NCI-H1048 (cell line): ENCODE results near the gene POLR2A.

Experiments used
- DNase-seq: peaks from one replicate; lab custom pipeline; 2025; lab: John Stamatoyannopoulos, UW

The POLR2A gene

GRCh38 chr17:7484067-7484918, at the start of gene POLR2A:
TSS of gene POLR2A (plus strand) at chr17:7484366.
- peak; percentile 93 for DNase-seq

DNA sequence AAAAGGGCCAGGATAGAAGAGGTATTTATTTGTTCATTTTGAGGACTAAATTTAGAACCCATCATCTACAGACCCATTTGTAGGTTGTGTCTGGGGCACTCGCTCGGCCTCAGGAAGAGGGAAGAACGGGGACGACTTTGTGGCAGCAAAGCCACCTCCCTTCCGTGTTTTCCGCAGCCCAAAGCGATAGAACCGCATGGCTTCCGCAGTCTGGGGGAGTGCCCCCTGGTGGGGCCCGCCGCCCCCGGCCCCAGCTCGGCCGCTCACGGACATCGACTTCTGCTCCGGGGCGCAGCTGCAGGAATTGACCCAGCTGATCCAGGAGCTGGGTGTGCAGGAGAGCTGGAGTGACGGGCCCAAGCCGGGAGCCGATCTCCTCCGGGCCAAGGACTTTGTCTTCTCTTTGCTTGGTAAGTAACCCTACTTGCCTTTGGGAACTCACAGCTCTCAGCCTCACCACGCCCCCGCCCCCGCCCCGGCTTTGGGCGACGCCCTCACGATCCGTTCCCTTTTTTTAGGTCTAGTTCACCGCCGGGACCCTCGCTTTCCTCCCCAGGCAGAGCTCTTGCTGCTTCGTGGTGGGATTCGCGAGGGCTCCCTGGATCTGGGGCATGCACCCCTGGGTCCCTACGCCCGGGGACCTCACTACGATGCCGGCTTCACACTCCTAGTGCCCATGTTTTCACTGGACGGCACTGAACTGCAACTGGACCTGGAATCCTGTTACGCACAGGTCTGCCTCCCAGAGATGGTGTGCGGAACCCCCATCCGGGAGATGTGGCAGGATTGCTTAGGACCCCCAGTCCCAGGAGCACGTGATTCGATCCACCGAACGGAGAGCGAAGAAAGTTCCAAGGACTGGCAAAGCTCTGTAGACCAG, 48.2 kb upstream of the POLR2A start:
- no peak for DNase-seq

GRCh38 chr17:7436556-7437368, 47.4 kb upstream of the POLR2A start:
- DNase-seq = peak; percentile 66

- DNase-seq = no peak
These were observed 46.8 kb upstream of the POLR2A start for GRCh38 chr17:7437369-7437863.

DNA sequence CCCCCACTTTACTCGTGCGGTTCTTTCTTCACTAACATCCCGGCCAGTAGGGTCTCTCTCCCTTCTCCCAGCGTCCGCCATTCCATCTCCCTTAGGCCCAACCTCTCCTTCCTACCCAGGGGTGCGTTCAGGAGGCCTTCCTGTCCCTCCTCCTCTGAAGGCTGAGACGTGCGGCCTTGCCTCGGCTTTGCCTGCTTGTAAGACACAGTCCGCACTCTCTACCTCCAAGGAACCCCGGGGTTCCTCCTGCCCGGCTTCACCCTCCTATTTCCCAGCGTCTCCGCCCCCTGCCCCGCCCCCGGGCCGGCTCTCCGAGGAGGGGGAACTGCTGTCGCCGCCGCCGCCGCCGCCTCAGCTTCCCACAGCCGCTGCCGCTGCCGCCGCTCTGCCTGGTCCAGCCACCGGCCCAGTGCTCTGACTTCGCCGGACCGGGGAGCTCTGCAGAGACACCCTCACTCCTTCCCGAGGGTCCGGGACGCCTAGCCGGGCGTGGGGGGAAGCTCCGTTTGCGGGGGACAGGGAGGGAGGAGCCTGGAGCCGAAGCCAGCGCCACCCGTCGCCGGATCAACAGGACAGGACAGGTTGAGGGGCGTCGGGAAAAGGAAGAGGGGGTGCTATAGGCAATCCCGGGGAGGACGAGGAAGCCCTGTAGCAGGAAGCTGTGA, 46.1 kb upstream of the POLR2A start:
- no peak for DNase-seq

GRCh38 chr17:7438656-7439460, 45.3 kb upstream of the POLR2A start:
- no peak for DNase-seq

DNA sequence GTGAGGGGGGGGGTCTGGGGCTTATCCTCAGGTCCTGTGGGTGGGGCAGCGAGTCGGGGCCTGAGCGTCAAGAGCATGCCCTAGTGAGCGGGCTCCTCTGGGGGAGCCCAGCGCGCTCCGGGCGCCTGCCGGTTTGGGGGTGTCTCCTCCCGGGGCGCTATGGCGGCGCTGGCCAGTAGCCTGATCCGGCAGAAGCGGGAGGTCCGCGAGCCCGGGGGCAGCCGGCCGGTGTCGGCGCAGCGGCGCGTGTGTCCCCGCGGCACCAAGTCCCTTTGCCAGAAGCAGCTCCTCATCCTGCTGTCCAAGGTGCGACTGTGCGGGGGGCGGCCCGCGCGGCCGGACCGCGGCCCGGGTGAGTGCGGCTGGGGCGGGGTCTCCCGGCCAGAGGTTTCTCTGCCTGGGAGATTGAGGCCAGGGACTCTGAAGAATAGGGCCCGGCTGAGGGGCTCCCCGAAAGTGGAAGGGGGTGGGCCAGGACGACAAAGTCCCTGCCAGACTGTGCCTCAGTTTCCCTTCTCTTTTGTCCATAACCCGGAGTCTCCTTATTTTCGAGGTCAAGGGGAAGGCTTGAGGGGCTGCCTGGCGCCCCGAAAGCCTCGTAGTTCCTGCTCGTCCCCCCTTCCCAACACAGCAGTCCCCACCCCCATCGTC, 44.6 kb upstream of the POLR2A start, which contains the start of gene FGF11:
Gene FGF11 (plus strand): TSS at position 51 of the 651 bp plus-strand sequence. CDS start 109 bp downstream, at position 160.
- DNase-seq = no peak

- DNase-seq = no peak
These were observed 43.9 kb upstream of the POLR2A start for GRCh38 chr17:7440113-7440833.

- DNase-seq = no peak
These were observed 43.4 kb upstream of the POLR2A start for GRCh38 chr17:7440834-7441195.

DNA sequence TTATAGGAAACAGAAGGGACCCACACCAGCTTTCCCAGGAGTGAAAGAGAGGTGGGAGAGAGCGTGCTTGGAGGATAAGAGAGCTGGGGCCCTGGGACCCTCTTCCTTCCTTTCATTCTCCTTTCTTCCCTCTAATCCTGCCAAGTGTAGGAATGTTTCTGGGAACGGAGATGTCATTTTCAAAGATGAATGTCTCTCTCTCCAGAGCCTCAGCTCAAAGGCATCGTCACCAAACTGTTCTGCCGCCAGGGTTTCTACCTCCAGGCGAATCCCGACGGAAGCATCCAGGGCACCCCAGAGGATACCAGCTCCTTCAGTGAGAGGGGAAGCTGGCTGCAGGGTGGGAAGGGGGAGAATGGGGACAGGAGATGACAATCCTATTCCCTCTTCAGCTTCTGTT, 42.9 kb upstream of the POLR2A start:
- DNase-seq = no peak

DNA sequence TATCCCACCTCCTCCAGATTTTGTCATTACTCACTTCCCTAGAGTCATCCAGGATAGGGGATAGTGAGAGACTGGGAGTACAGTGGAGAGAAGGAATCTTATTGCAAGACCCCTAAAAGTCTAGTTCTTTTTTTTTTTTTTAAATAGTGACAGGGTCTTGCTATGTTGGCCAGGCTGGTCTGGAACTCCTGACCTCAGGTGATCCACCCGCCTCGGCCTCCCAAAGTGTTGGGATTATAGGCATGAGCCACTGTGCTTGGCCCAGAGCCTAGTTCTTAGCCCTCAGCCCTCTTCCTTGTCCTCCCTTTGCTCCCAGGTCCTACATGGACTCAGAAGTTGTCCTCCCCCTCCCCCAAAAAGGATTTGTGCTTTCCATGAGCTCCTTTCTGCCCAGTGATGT, 42.0 kb upstream of the POLR2A start:
- DNase-seq = no peak

- no peak for DNase-seq
These were observed 40.4 kb upstream of the POLR2A start for GRCh38 chr17:7443499-7444485.

DNA sequence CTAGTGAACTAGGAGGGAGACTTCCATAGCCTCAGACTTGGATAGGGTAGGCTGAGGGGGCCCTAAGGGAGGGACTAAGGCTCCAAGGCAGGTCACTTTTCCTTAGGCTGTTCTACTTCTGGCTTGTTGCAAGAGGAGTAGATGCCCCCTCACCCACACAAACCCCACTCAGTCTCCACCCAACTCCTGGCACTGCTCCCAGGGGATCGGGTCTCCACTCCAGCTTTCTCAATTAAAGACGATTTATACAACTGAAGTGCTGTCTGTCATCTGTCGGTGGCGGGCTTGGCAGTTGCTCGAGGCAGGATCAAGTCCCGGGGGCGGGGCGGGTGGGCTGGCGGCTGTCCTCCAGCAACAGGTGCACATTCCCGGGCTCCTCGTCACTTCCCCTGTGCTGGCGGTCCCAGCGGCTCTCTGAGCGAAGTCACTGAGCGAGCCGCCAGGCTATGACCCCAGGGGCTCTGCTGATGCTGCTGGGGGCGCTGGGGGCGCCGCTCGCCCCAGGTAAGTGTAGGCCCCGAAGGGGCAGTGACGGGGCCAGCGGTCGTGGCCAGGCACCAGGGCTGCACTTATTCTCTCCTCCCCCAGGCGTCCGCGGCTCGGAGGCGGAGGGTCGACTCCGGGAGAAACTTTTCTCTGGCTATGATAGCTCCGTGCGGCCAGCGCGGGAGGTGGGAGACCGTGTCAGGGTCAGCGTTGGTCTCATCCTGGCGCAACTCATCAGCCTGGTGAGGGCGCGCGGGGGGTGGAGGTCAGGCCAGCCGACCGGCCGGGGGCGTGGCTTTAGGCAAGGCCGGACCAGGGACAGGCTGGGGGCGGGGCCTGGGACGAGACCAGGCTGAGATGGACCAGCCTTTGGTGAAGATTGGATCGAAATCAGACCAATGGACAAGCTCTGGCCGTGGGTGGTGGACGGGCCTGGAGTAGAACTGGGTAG, 39.2 kb upstream of the POLR2A start, which contains the start of gene CHRNB1:
Gene CHRNB1 (plus strand): TSS at position 380 of the 937 bp plus-strand sequence. CDS start 67 bp downstream, at position 447.
- no peak for DNase-seq

GRCh38 chr17:7445619-7445968, 38.6 kb upstream of the POLR2A start:
- no peak for DNase-seq

- DNase-seq = no peak
These were observed 35.7 kb upstream of the POLR2A start for GRCh38 chr17:7448461-7448860.

- no peak for DNase-seq
These were observed 24.1 kb upstream of the POLR2A start for GRCh38 chr17:7459961-7460545.
